Stimulated activated CD4-positive, alpha-beta T cell treated with anti-CD3 and anti-CD28 coated beads, TNF-alpha, amount 100 ng/mL, for 48 hours (primary cell): ENCODE results near the gene VMO1.
A peak's percentile ranks its signal among the peaks of the same experiment; 100 is the strongest.

Experiments
- DNase-seq, 3 donors: peaks; one replicate each; pipeline ENCODE4 v3.0.0-alpha.2; 2020; ENCODE audit warnings: low read depth in 3 of 3

VMO1 gene

DNA sequence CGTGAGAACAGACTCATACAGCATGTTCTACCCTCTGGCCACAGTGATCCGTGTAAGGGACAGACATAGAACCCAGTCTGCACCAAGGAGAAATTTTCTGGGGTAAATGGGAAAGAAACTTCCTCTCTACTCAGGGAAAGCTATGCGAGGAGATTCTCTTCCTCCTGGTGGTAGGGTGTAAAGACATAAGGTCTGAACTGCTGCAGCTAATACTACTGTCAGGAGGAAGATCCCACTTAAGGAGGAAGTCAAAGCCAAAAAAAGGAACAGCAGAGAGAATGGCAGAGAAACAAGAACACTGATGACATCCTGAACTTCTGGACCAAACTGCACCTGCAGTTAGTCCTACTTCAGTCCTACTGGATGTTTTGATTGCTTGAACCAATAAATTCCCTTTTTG, 21.6 kb downstream of the VMO1 start:
- no peak for DNase-seq

DNA sequence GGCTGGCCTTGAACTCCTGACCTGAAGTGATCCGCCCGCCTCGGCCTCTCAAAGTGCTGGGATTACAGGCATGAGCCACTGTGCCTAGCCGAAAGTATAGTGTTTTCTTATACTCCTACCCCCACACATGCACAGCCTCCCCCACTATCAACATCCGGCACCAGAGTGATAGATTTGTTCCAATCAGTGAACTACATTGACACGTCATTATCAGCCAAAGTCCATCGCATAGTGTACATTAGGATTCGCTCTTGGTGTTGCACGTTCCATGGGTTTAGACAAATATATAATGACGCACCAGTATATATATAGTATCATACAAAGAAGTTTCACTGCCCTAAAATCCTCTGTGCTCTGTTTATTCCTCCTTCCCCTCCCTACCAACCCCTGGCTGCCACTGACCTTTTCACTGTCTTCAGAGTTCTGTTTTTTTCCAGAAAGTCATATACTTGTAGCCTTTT, 26.4 kb downstream of the VMO1 start:
- DNase-seq = no peak

DNA sequence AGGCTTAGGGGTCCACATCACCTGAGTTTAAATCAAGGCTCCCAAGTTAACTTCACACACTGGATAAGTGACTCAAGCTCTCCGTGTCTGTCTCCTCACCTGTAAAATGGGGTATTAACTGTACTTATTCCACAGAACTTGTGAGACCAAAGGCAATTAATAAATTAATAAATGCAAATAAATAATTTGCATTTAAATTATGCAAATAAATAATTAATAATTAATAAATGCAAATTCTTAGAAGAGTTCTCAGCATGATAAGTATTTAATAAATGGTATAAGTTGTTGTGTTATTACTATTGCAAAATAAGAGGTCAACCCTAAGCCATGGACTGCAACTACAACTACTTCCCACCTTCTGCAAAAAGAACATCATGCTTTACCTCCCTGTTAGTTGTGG, 32.8 kb downstream of the VMO1 start:
- DNase-seq = no peak

DNA sequence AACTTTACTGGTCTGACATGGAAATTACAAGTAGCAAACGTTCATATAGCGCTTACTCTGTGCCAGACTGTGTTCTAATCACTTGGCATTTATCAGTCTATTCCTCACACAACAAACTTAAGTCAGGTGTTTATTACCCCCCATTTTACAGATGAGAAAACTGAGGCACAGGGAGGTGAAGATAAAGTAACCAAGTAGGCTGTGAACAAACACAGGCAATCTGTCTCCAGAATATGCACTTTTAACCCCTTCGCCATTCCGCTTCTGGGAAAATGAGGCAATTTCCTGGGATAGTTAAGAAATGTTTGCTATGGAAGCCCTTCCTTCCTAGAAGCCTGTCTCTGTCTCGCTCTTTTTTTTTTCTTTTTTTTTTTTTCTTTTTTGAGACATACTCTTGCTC, 34.2 kb downstream of the VMO1 start:
- DNase-seq = no peak

DNA sequence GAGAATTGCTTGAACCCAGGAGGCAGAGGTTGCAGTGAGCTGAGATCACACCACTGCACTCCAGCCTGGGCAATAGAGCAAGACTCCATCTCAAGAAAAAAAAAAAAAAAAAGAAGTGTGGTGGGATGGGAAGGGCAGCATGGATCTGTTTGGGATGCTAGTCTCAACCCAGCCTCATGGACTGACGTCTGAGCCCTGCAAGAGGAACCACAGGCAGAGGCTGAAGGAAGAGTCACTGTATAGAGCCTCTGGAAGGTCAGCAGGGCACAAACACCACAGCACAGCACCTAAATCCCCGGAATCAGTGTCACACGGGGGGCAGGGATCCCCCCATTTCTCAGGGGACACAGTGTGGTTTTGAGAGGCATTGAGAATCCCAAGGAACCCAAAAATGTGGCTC, 35.6 kb downstream of the VMO1 start:
- DNase-seq = no peak

DNA sequence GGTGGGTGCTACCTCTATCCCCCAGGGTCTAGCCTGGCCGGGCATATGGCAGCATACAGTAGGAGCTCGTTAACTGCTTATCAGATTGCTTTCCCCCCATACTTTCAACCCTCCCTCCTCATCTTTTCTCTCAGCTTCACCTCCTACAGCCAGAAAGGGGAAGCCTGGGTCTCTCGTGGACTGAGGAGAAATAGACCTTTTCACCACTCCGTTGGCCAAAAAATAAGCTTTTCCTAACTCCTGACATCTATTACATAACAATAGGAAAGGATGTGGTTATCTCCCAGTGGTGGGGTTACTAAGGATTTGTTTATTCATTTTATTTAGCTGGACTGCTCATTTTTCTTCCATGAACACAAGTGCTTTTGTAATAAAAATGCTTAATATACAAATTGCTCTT, 37.5 kb downstream of the VMO1 start:
- DNase-seq = no peak

DNA sequence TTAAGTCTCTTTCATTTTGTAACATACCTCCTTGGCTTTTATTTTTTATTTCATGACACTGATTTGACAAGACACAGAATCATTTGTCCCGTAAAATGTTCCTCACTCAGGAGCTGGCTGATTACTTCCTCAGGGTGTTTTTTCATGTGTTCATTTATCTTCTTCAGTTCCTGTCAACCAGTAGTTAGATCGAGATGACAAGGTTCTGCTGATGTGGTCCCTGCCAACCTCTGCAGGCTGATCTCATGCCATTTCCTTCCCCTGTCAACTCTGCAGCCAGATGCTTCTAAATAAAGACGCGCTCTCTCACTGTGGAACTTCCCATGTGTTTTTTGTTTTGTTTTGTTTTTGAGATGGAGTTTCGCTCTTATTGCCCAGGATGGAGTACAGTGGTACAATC, 38.3 kb downstream of the VMO1 start:
- no peak for DNase-seq

DNA sequence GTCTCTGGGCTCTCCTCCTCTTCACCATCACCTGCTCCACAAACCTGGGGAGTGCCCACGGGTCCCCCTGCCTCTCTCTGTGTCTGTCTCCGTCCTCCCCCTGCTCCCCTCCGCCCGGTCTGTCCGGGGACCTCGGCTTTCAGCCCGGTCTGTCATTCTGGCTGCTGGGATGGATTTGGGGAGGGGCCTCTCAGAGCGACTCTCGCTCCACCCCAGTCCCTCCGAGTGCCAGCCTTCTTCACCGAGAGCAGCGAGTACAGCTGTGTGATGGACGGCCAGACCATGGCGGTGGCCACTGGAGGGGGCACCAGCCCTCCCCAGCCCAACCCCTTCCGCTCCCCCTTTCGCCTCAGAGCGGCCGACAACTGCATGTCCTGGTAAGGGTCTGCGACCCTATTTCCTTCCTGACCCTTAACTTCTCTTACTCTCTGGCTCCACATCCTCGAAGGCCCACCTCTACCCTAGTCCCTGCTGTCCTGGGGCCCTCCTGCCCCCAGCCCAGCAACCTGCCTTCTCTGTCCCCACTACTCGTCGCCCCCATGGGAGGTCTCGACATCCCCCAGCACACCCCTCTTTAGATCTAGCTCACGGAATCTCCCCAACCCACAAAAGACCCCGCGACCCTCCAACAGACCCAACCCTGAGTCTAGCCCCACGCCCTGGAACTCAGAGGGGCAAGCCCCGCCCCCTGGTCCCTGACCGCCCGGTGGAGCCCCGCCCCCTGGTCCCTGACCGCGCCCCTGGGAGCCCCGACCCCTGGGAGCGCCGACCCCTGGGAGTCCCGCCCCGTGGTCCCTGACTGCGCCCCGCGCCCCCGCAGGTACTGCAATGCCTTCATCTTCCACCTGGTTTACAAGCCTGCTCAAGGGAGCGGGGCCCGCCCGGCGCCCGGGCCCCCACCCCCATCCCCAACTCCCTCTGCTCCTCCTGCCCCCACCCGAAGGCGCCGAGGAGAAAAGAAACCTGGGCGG, 40.9 kb downstream of the VMO1 start:
- no peak for DNase-seq

DNA sequence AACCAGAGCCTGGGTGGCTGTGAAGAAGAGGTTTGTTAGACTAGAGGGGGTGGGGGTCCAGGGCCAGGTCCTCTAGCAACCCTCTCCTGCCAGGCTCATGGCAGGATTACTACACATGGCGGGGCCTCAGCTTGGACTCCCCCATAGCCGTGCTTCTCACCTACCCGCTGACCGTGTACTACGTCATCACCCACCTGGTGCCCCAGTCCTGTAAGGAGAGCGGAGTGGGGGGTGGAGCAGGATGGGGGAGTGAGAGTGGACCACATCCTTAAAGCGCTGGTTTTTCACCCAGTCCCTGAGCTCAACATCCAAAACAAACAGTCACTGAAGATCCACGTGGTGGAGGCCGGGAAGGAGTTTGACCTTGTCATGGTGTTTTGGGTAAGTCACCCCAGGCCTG, 42.3 kb downstream of the VMO1 start:
- DNase-seq = no peak

DNA sequence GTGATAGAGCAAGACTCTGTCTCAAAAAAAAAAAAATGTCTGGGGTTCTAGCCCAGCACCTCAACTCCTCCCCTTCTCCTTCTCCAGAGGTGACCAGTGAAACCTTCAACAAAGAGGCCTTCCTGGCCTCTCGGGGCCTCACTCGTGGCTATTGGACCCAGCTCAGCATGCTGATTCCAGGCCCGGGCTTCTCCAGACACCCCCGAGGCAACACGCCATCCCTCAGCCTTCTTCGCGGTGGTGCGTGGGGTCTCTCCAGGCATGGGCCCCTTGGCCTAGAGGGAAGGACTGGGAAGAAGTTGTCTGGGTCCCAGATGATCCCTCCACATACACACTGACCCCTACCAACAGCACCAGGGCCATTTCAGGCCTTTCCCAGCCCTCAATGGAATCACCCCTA, 42.9 kb downstream of the VMO1 start:
- DNase-seq = no peak

DNA sequence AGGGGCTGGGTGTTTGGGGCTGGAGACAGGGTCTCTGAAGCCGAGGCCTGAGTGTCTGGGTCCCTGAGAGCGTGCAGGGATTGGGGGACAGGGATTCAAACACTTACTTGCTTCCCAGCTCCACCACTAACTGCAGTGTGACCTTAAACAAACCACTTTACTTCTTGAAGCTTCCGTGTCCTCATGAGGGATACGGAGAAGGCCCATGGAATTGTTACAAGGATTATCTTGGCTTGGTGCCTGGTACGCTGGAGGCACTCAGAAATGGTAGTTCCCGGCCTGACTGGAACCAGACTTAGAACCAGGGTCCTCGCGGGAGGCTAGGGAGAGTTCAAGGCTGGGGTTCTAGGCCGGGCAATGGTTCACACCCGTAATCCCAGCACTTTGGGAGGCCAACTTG, 43.5 kb downstream of the VMO1 start:
- no peak for DNase-seq

DNA sequence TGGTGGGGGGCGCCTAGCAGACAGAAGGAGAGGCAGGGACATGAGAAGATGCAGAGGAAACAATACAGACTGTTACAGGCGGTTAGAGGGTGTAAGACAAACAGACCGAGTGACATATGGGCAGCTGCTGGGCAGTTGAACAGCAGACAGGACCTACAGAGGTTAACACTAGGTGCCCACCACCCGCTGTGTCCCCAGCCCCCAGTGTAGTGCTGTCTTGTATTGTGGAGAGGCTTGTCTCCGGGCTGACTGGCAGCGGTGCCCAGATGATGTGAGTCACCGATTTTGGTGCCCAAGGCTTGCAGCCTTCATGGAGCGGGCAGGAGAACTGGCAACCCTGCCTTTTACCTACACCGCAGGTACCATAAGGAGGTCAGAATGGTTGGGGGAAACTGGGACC, 44.0 kb downstream of the VMO1 start:
- no peak for DNase-seq

DNA sequence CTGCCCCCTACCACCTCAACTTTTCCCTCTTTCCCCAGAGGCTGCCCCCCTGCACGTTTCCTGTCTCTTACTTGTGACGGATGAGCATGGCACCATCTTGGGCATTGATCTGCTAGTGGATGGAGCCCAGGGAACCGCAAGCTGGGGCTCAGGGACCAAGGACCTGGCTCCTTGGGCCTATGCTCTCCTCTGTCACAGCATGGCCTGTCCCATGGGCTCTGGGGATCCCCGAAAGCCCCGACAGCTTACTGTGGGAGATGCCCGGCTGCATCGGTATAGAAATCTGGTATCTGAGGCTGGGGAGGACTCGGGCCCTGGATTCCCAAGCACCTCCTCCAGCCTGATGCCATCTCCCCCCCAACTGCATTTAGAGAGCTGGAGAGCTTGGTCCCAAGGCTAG, 44.6 kb downstream of the VMO1 start:
- no peak for DNase-seq

DNA sequence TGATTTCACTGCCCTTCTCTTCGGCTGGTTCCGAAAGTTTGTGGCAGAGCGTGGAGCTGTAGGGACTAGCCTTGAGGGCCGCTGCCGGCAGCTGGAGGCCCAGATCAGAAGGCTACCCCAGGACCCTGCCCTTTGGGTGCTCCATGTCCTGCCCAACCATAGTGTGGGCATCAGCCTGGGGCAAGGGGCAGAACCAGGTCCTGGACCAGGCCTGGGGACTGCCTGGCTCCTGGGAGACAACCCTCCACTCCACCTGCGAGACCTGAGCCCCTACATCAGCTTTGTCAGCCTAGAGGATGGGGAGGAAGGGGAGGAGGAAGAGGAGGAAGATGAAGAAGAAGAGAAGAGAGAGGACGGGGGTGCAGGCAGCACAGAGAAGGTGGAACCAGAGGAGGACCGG, 45.6 kb downstream of the VMO1 start:
- DNase-seq = no peak

DNA sequence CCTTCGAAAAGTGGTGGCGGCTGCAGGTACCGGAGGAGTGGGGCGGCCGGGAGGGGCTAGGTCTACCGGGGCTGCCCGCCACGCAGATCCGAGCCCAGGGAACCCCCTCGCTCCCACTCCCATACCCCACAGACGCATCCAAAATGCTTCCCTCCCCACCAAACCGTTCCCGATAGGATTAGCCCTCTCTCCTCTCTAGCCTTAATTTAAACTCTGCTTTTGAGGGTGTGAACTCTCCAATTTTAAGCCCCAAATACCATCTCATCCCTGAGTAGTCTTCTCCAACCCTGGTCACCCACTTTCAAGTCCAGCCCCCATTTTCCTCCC, 46.2 kb downstream of the VMO1 start:
- DNase-seq = no peak

DNA sequence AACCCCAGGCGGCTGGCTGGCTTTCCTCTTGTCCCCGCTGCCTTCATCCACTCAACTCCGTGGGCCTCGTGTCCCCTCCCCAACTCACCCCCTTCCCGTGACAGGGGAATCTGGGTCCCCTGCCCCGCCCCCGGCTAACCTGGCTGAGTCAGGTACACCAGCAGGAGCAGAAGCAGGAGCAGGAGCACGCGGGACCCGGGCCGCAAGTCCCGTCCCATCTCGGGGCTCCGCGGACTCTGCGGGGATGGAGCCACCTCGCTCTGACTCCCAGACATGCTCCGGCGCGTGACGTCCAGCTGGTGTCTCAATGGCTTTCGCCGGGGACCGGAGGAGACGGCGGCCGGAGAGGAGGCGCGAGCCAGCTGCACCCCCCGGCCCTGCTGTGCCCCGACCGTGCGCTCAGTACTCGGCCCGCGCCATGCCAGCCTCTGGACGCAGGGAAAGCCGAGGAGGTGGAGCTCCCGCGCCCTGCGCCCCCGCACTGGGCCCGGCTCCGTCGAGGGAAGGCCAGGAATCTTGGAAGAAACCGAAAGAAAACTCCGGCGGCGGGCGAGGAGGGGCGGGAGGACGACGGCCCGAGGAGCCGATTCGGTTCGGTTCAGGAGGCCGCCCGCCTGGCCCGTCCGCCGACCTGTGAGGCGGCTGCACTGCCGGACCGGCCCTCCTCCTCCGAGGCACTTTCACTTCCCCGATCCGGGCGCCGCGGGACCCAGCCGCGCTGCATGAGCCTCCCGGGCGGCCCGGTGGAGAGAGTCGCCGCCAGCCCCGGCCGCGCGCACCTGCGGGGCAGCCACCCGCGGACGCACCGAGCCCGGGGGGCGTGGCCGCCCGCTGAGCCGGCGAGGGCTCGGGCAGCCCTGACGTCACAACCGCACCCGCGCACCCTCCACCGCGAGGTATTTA, 46.8 kb downstream of the VMO1 start, which contains the start of the genes CXCL16 and ZMYND15:
Gene CXCL16, minus strand, starts transcription at position 807 of the 903 bp plus-strand sequence. Its CDS starts 589 bp downstream, at position 218.
Gene ZMYND15, plus strand, starts transcription at position 712 of the 903 bp plus-strand sequence. CDS start 716 bp downstream, outside the sequence.
- DNase-seq = peak in 1 of 3 donors; percentile 22

DNA sequence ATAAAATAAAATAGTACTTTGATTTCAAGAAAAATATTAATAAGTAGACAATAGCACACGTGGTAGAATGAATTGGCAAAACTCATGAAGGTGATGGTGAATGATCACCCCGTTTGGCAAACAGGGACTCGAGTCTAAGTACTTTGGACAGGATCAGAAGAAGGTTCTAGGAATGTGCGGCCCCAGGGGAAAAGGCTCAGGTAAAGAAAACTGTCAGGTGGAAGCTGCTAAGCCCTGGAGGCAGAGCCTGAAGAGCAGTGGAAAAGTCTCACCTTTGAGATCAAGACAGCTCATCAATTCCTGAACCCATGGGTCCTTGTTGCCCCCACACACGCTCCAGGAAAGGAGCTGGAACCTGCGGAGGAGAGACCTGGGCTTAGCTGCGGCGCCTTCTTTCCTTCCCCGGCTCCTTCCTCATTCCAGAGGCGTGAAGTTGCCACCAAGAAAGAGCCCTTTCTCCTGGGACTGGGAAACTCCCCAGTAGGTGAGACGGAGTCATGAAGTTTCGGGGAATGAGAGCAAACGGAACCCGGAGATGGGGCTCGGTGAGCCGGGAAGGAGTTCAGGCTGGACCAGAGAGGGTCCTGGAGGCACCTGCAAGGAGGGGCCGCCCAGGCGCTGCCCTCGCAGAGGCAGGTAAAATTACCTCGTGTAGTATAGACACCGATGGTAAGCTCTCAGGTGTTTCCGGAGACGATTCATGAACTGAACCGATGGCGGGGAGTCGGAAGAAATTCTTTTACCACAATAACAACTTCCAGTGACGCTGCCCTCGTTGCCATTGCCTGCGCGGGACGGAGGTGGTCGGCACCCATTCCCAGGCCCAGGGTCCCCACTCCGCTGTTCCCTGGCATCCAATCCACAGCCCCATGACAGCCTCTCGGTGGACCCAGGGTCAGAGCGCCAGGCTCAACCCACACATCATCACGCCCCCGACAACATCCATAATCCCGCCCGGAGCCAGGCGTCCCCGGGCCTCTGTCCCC, 47.7 kb downstream of the VMO1 start:
- no peak for DNase-seq

DNA sequence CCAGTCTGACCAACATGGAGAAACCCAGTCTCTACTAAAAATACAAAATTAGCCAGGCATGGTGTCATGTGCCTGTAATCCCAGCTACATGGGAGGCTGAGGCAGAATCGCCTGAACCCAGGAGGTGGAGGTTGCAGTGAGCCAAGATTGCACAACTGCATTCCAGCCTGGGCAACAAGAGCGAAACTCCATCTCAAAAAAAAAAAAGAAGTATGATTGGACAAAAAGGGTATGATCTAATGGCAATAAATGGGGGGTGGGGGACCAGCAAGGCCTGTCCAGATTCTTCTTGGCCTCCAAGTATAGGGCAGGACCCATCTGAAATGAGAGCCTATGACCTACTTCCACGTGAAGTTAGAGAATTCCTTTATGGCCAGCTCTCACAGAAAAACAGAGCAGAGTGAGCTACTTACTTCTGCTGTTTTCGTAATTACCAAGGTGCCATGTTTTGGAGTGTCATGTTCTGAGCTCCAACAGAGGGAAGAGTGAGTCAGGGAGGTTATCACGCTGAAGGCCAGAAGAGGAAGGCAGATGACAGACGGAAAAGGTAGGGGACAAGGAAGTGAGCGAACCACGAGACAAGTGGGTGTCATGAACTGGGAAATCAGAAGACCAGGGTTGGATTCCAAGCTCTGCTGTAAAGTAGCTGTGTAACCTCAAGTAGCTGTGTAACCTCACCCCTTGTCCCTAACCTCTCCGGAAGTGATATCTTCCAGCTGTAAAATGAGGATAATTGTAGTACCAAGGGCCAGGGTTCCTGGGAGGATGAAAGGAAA, 50.1 kb downstream of the VMO1 start:
- DNase-seq = no peak
